ENCODE data around the gene LGALS9B.
"Not testable (repeated sequence)": the region's sequence is repeated elsewhere in the genome, so short reads cannot be mapped to it uniquely, and the experiment has no call there.

DNA sequence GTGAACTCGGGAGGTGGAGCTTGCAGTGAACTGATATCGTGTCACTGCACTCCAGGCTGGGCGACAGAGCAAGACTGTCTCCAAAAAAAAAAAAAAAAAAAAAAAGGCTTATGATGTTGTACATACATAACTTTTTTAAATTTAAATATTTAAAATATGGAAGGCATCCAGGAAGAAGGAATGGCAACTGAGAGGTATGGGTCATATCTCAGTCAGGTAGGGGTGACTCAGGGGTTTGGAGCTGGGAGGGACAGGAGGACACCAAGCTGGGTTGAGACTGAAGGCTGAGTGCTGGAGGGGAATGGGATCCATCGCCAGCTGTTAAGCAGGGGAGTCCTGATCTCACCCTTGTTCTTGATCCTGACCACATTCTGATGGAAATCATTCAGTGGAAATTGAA lies 33.0 kb upstream of the LGALS9B start:
- TF ChIP-seq, protein P1, sequence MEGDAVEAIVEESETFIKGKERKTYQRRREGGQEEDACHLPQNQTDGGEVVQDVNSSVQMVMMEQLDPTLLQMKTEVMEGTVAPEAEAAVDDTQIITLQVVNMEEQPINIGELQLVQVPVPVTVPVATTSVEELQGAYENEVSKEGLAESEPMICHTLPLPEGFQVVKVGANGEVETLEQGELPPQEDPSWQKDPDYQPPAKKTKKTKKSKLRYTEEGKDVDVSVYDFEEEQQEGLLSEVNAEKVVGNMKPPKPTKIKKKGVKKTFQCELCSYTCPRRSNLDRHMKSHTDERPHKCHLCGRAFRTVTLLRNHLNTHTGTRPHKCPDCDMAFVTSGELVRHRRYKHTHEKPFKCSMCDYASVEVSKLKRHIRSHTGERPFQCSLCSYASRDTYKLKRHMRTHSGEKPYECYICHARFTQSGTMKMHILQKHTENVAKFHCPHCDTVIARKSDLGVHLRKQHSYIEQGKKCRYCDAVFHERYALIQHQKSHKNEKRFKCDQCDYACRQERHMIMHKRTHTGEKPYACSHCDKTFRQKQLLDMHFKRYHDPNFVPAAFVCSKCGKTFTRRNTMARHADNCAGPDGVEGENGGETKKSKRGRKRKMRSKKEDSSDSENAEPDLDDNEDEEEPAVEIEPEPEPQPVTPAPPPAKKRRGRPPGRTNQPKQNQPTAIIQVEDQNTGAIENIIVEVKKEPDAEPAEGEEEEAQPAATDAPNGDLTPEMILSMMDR (IDR thresholded peaks at IDR 0.05 in 8 of 11, conservative IDR thresholded peaks at IDR 0.05 in 3 of 11): not testable (repeated sequence)
- not testable (repeated sequence) for TF ChIP-seq POLR2A (IDR thresholded peaks at IDR 0.05)
